CD4-positive, CD25-positive, alpha-beta regulatory T cell (primary cell): ENCODE data around the gene MARCHF10. TPM values are rescaled to one million over a fixed set of nuclear protein-coding genes. Genes with fewer than 3 reads are reported as not detected.

Source experiments
- ATAC-seq, 2 donors: fragments of 150-1000 bp; cut with Tn5 transposase; one replicate each; pipeline ENCODE4 v1.10.0; 2021; ENCODE audit warnings: low read depth in 2 of 2, moderate number of reproducible peaks in 2 of 2, moderate library complexity in 1 of 2
- DNase-seq, 3 donors: peaks; one replicate each; pipeline versions ENCODE4 v3.0.0 to v3.0.0-alpha.2; 2012 to 2022; ENCODE audit warnings: mixed read lengths in 1 of 3
- H3K27ac ChIP-seq: one replicate; pipeline ENCODE4 v1.7.0; 2013; ENCODE audit warnings: mild to moderate bottlenecking, low read length; ENCODE audit not compliant: insufficient read depth, poor library complexity, severe bottlenecking
- H3K27me3 ChIP-seq: one replicate; pipeline ENCODE4 v1.7.0; 2013; ENCODE audit warnings: low read length; ENCODE audit not compliant: control insufficient read depth, insufficient read depth
- H3K36me3 ChIP-seq: one replicate; pipeline ENCODE4 v1.7.0; 2013; ENCODE audit warnings: mild to moderate bottlenecking, low read length, moderate library complexity; ENCODE audit not compliant: control insufficient read depth, insufficient read depth
- H3K4me1 ChIP-seq: 2 replicates; pipeline ENCODE4 v1.7.0; 2013; ENCODE audit warnings: mild to moderate bottlenecking, low read length; ENCODE audit not compliant: insufficient read depth, control insufficient read depth, poor library complexity, severe bottlenecking
- H3K4me3 ChIP-seq: one replicate; pipeline ENCODE4 v1.7.0; 2013; ENCODE audit warnings: low read depth, mild to moderate bottlenecking, low read length, moderate library complexity
- H3K9me3 ChIP-seq, 2 experiments: 1 replicate in 1 of 2; 2 replicates in 1 of 2; pipeline ENCODE4 v1.7.0; 2013; ENCODE audit warnings: low read length in 2 of 2, mild to moderate bottlenecking in 1 of 2, moderate library complexity in 1 of 2; ENCODE audit not compliant: control insufficient read depth in 2 of 2
- H3K27ac Mint-ChIP-seq, 3 donors: one replicate each; pipeline ENCODE4 v1.8.0; 2020 to 2022; ENCODE audit warnings: mild to moderate bottlenecking in 3 of 3, mixed read lengths in 3 of 3, moderate library complexity in 2 of 3
- H3K27me3 Mint-ChIP-seq: one replicate; pipeline ENCODE4 v1.8.0; 2022; ENCODE audit warnings: mild to moderate bottlenecking, mixed read lengths
- H3K36me3 Mint-ChIP-seq: one replicate; pipeline ENCODE4 v1.8.0; 2020; ENCODE audit warnings: mixed read lengths
- H3K4me1 Mint-ChIP-seq, 4 donors: one replicate each; pipeline ENCODE4 v1.8.0; 2020 to 2022; ENCODE audit warnings: mixed read lengths in 4 of 4, mild to moderate bottlenecking in 1 of 4
- H3K4me3 Mint-ChIP-seq, 4 donors: one replicate each; pipeline ENCODE4 v1.8.0; 2020 to 2022; ENCODE audit warnings: mild to moderate bottlenecking in 4 of 4, mixed read lengths in 4 of 4, moderate library complexity in 3 of 4
- H3K9me3 Mint-ChIP-seq, 7 donors: one replicate each; pipeline ENCODE4 v1.8.0; 2020 to 2022; ENCODE audit warnings: mixed read lengths in 7 of 7, mild to moderate bottlenecking in 3 of 7, moderate library complexity in 2 of 7
- polyA plus RNA-seq, 4 donors: library from polyadenylated mRNA; unstranded; fragments of 300-500 nt; fragmentation: Illumina TruSeq; gene quantifications; one replicate each; pipeline ENCODE4 v1.2.3, GENCODE V29; 2021
- total RNA-seq: library from RNA; stranded (reverse); gene quantifications from one replicate; pipeline ENCODE4 v1.2.3, GENCODE V29; 2022

Gene MARCHF10
- total and polyA plus RNA-seq, 5 donors from 2014 or later, result 0.12 to 0.48 (median 0.18) TPM; not detected in 2

DNA sequence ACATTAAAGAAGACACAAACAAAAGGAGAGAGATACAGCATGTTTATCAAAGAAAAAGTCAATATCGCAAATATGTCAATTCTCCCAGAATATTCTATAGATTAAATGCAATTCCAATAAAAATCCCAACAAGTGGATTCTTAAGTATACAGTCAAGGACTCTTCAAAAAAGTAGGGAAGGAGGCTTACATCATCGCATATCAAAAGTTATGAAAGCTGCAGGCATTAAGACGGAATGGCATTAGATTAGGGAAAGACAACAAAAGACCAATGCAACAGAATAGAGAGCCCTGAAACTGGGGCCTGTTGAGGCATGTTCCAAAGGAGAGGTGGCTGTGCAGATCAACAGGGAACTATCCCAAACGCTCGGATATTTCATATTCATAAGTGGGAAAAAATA is 76.0 kb downstream of the MARCHF10 start:
- no peaks in the 10 kb centered on the region for H3K4me1 Mint-ChIP-seq
- Histone ChIP-seq H3K9me3 (no peaks in the 10 kb centered on the region), H3K4me1 (no peaks in the 10 kb centered on the region), H3K27me3 (peaks cover 3% of the 10 kb centered on the region), H3K36me3 (no peaks in the 10 kb centered on the region), H3K27ac (no peak overlapping the region), H3K4me3 (no peak overlapping the region)
- H3K27me3 Mint-ChIP-seq, result peaks cover 21% of the 10 kb centered on the region
- H3K36me3 Mint-ChIP-seq, result no peaks in the 10 kb centered on the region
- no peak overlapping the region for H3K4me3 Mint-ChIP-seq
- DNase-seq (no peak), ATAC-seq (no peak)
- H3K27ac Mint-ChIP-seq, result no peak overlapping the region
- H3K9me3 Mint-ChIP-seq, result peaks cover 0 to 2% (median 0%) of the 10 kb centered on the region in 7 donors

DNA sequence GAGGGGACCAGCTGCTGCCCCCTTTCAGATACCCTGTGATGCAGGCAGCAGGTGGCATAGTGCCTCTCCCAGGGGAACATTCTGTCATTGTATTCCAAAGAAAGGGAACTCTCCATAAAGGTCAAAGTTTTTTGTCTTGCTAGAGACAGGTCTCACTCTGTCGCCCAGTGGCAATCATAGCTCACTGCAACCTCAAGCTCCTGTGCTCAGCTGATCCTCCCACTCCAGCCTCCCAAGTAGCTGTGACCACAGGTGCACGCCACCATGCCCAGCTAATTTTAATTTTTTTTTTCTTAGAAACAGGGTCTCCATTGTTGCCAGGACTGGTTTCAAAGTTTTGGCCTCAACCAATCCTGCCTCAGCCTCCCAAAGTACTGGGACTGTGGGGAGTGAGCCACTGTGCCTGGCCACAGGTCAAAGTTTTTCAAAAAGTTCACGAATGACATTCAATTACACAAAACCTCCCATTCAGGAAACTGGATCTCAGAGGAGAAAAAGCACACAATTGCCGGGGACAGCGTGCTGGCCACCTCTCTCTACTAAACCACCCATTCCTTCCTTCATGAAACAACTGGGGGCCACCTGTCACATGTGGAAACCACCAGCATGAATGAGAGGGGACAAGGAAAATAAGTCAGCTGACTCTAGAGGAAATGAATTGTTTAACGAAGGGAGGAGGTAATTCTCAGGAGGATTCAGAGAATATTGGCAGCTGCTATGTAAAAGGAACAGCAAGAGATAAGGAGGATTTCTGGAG is 80.0 kb downstream of the MARCHF10 start:
- no peak overlapping the region for H3K4me3 ChIP-seq
- no peaks in the 10 kb centered on the region for H3K9me3 ChIP-seq
- H3K9me3 Mint-ChIP-seq, result peaks cover 0 to 2% (median 0%) of the 10 kb centered on the region in 7 donors
- H3K27me3 Mint-ChIP-seq, result peaks cover 25% of the 10 kb centered on the region
- H3K27ac Mint-ChIP-seq, result peak overlapping the region in 1 of 3 donors; percentile 80
- H3K4me1 Mint-ChIP-seq, result peaks cover 10 to 23% (median 15%) of the 10 kb centered on the region in 4 donors
- H3K27ac ChIP-seq, result no peak overlapping the region
- H3K4me3 Mint-ChIP-seq, result no peak overlapping the region
- peaks cover 16% of the 10 kb centered on the region for H3K4me1 ChIP-seq
- no peaks in the 10 kb centered on the region for H3K27me3 ChIP-seq
- H3K36me3 ChIP-seq, result no peaks in the 10 kb centered on the region
- ATAC-seq (no peak), DNase-seq (no peak)
- H3K36me3 Mint-ChIP-seq, result no peaks in the 10 kb centered on the region

DNA sequence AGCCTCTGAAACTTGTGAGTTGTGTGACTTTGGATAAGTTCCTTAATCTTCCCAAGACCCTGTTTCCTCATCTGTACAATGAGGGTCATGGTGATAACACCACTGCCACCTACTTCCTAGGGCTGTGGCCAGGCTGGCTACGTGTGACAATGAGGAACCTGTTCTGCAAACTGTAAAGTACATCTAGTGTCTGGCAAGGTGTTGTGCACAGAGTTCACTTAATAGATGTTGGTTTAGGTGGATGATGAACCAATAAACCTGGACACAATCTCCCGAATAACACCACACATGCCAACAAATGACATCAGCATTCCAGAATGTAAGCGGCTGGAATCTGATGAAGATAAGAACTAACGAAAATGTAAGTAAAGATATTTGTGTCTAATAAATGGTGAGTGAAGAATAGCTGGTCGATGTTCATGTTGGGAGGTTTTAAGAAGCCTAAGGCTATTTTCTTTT is 82.3 kb downstream of the MARCHF10 start:
- H3K27me3 ChIP-seq, result no peaks in the 10 kb centered on the region
- Mint-ChIP-seq H3K4me1 (peaks cover 10 to 23% (median 15%) of the 10 kb centered on the region in 4 donors), H3K27me3 (peaks cover 20% of the 10 kb centered on the region), H3K4me3 (no peak overlapping the region), H3K27ac (peak overlapping the region in 2 of 3 donors; percentile 80 to 95), H3K36me3 (no peaks in the 10 kb centered on the region), H3K9me3 (peaks cover 0 to 2% (median 0%) of the 10 kb centered on the region in 7 donors)
- no peak overlapping the region for H3K27ac ChIP-seq
- DNase-seq, result no peak
- H3K9me3 ChIP-seq, result no peaks in the 10 kb centered on the region
- H3K4me3 ChIP-seq, result no peak overlapping the region
- ATAC-seq, result no peak
- H3K36me3 ChIP-seq, result no peaks in the 10 kb centered on the region
- peaks cover 16% of the 10 kb centered on the region for H3K4me1 ChIP-seq

DNA sequence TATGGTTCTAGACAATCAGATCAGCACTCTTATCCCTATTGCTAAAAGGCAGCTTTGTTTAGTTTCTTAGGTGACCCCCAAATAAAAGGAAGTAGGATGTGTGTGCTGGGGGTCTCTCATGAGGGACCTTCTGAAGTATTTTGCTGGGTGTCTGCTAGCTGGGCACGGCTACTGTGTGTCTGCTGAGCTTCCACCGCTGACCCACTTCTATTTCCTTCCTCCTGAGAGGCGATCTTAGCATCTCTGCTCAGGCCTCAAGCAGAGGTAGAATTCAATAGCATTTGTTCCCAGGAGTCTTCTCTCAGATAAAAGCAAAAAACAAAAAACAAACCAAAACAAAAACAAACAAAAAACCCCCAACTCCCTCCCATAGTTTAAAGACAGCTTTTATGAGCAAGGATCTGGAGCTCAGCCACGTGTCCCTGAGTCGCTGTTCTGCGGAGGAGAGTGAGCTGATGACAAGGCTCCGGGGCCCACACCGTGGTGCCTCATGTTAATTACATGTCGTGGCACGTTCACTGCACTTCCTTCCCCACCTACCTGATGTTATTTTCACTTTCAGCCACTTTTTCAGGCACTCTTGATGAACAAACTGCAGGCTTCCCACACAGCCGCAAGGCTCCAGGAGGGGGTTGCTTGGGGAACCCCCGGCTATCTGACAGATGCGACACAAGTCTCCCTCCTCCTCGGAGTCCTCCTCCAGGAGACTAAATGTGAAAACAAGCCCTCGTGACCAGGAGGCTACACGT is 83.5 kb downstream of the MARCHF10 start:
- Mint-ChIP-seq H3K4me3 (peak overlapping the region; percentile 66 to 88 (median 74)), H3K36me3 (no peaks in the 10 kb centered on the region), H3K27me3 (peaks cover 24% of the 10 kb centered on the region), H3K9me3 (peaks cover 0 to 2% (median 0%) of the 10 kb centered on the region in 7 donors), H3K4me1 (peaks cover 10 to 23% (median 15%) of the 10 kb centered on the region in 4 donors), H3K27ac (peak overlapping the region; percentile 87 to 99 (median 95))
- peak; percentile 28 to 89 (median 61) for DNase-seq
- H3K36me3 ChIP-seq, result no peaks in the 10 kb centered on the region
- no peaks in the 10 kb centered on the region for H3K27me3 ChIP-seq
- H3K9me3 ChIP-seq, result no peaks in the 10 kb centered on the region
- H3K4me1 ChIP-seq, result peaks cover 16% of the 10 kb centered on the region
- peak overlapping the region; percentile 73 for H3K4me3 ChIP-seq
- peak; percentile 93 to 96 for ATAC-seq
- H3K27ac ChIP-seq, result peak overlapping the region; percentile 69

DNA sequence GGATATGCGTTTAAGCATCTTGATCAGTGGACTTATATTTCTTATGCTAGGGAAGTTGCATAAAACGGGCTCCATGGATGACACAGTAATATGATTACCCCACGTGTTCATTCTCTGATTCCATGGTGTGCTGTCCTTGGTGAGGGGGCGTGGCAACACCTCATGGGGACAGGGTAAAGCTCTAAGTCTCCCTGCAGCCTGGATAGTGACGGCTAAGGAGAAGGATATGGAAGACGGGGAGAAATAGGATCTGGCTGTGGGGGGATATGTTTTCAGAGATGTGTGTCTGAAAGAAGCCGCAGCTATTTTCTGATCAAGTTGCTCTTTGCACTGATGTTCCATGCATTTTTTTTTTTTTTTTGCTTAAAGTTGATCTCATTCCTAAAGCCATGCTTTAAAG is 84.3 kb downstream of the MARCHF10 start:
- no peak overlapping the region for H3K27ac ChIP-seq
- H3K36me3 Mint-ChIP-seq, result no peaks in the 10 kb centered on the region
- DNase-seq (no peak), ATAC-seq (no peak)
- no peaks in the 10 kb centered on the region for H3K36me3 ChIP-seq
- H3K27ac Mint-ChIP-seq, result peak overlapping the region in 2 of 3 donors; percentile 87 to 89
- H3K4me1 Mint-ChIP-seq, result peaks cover 10 to 23% (median 15%) of the 10 kb centered on the region in 4 donors
- H3K4me3 Mint-ChIP-seq, result peak overlapping the region in 2 of 4 donors; percentile 36 to 43
- peaks cover 0 to 2% (median 0%) of the 10 kb centered on the region in 7 donors for H3K9me3 Mint-ChIP-seq
- peaks cover 30% of the 10 kb centered on the region for H3K27me3 Mint-ChIP-seq
- H3K4me1 ChIP-seq, result peaks cover 16% of the 10 kb centered on the region
- no peaks in the 10 kb centered on the region for H3K27me3 ChIP-seq
- no peaks in the 10 kb centered on the region for H3K9me3 ChIP-seq
- no peak overlapping the region for H3K4me3 ChIP-seq

DNA sequence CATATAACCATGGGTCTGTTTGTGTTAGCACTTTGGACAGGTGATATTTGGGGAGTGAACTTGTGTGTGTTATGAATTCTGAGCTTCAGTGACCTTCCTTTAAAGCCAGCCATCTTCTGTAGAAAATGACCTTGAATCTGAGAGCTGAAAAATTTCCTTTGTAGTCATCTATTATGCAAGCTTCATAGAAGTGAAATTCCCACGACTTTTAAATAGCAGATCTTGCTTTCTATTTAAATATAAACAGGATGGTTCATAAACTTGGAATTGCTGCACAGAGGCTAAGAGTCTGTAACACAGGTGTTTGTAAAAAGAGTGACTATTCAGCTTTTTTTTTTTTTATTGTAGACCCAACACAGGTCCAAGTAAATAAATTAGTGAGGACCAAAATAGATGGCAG is 85.5 kb downstream of the MARCHF10 start:
- Histone ChIP-seq H3K9me3 (no peaks in the 10 kb centered on the region), H3K4me3 (no peak overlapping the region), H3K27me3 (no peaks in the 10 kb centered on the region), H3K27ac (no peak overlapping the region), H3K4me1 (peaks cover 16% of the 10 kb centered on the region), H3K36me3 (no peaks in the 10 kb centered on the region)
- Mint-ChIP-seq H3K4me3 (no peak overlapping the region), H3K4me1 (peaks cover 10 to 23% (median 15%) of the 10 kb centered on the region in 4 donors), H3K36me3 (no peaks in the 10 kb centered on the region), H3K27me3 (peaks cover 31% of the 10 kb centered on the region), H3K27ac (no peak overlapping the region), H3K9me3 (no peaks in the 10 kb centered on the region)
- ATAC-seq (no peak), DNase-seq (no peak)

DNA sequence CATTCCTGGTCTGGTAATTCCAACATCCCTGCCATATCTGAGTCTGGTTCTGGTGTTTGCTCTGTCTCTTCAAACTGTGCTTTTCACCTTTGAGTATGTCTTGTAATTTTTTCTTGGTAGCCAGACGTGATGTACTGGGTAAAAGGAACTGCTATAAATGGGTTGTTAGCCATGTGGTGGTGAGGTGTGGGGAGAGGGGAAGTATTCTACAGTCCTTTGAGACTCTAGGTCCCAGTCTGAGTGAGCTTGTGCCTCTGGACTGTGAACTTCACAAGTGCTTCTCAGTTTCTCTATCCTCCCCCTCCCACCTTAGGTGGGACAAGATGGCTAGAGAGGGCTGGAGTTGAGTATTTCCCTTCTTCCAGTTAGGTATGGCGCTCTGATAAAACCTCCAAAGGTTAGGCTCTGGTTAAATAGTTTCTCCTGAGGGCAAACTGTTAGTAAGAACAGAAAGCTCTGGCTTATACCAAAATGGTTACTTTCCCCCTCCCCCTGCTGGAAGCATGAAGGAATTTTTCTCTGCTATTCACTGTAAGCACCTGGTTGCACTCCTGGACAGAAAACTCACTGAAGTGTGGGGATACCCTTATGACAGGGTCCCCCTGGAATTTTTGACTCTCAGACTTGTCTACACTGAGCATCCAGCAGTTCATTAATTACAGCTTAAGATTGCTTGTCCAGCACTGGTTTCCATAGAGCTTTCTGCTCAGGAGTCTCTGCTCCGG is 87.8 kb downstream of the MARCHF10 start:
- H3K9me3 ChIP-seq, result no peaks in the 10 kb centered on the region
- no peak overlapping the region for H3K4me3 ChIP-seq
- peaks cover 0 to 2% (median 0%) of the 10 kb centered on the region in 7 donors for H3K9me3 Mint-ChIP-seq
- no peak for DNase-seq
- H3K36me3 Mint-ChIP-seq, result no peaks in the 10 kb centered on the region
- H3K4me3 Mint-ChIP-seq, result no peak overlapping the region
- H3K4me1 Mint-ChIP-seq, result peaks cover 10 to 19% (median 14%) of the 10 kb centered on the region in 4 donors
- no peak overlapping the region for H3K27ac ChIP-seq
- H3K27me3 Mint-ChIP-seq, result peaks cover 21% of the 10 kb centered on the region
- no peaks in the 10 kb centered on the region for H3K27me3 ChIP-seq
- H3K27ac Mint-ChIP-seq, result no peak overlapping the region
- H3K4me1 ChIP-seq, result peaks cover 15% of the 10 kb centered on the region
- no peaks in the 10 kb centered on the region for H3K36me3 ChIP-seq
- no peak for ATAC-seq
